COLO668 (cell line): ENCODE measurements around the gene C1QTNF7.

Experiments used
- DNase-seq: peaks from one replicate; lab custom pipeline; 2025; ENCODE audit not compliant: unreplicated experiment; lab: John Stamatoyannopoulos, UW

The C1QTNF7 gene

DNA sequence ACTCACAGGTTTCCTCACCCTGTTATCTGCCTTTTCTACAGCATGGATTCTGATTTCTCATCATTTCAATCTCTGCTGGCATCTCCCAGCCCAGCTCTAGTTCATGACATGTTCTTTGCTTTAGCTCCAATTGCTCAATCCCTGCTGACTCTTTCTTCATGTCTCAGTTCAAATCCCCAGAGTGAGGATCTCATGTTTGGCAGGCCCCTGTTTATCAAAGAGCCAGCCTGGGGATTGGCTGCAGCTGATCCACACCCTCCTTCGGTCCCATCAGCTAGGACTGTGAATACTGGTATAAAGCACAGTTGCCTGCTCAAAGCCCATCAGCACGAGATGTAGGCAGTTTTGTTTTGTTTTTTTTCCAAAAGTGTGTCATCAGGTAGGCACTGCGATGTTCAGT is 27.5 kb downstream of the C1QTNF7 start:
- DNase-seq = no peak

DNA sequence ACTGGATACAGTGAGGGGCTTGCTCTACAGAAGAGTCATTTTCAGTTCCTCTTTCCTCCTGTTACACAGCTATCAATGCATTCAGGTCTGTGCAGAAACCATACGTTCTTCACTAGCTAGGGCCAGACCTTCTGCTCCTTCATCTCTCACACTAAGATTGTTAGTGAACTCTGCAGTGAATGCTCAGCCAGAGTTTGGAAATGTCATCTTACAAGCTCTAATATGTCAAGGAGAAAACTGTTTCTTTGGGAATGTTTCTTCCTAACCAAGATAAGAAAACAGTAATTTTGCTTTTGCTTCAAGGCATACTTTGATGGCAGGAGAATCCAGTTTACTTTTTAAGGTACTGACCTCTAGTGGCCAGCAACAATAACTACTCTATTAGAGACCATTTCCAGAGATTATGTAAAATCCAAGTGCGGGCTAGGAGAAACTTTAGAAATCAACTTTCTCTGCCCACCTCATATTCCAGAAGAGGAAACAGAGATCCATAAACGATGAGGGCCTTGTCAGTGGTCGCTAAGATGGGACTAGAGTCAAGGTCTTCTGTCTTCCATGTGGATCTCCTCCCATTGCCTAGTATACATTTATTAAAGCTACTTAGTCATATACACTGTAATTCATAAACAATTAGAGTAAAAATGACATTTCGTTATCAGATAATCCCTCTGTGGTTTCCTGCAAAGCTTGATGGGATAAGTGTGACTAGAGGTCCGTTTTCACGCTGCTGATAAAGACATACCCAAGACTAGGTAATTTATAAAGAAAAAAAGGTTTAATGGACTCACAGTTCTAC is 29.8 kb downstream of the C1QTNF7 start:
- DNase-seq = no peak

- DNase-seq = no peak
Measured at GRCh38 chr4:15458616-15459015, 30.8 kb downstream of the C1QTNF7 start.

- DNase-seq = no peak
Measured at GRCh38 chr4:15459706-15460105, 31.9 kb downstream of the C1QTNF7 start.

DNA sequence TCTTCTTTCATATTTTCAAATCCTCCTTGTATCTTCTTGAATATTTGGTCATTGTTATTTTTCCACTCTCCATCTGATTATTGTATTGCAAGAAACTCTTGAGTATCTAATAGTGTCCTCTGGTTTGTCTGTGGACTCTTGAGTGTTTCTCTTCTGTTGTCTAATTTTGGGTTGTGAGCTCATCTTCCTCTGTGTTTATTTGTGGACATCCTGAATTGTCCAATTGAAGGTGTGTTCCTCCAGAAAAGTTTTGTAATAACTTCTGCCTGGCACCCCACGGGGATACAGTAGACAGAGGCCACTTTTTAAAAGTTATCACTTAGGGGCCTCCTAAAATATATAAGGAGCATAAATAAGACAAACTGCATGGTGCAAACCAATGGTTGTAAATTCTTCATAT is 38.8 kb downstream of the C1QTNF7 start:
- DNase-seq = no peak

GRCh38 chr4:15469402-15470127 is 41.7 kb downstream of the C1QTNF7 start, which contains the start of gene CC2D2A:
TSS of gene CC2D2A (plus strand) at chr4:15469882. CDS start at chr4:15475933, 6,051 bp downstream.
- no peak for DNase-seq

DNA sequence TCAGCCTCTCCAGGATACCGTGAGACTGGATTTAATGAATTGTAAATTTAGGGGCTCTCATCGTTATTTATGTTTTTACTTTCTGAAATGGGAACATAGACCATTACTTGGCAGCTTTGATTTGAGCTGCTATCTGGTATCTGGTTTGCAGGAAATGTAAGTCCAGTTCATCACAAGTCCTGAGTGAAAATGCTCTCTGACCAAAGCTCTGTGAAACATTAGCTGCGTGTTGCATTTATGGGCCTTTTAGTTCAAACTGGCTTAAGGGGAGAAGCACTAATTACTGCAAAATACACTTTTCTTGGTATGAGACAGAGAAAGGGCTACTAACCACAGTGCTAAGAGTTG is 42.3 kb downstream of the C1QTNF7 start:
- no peak for DNase-seq

DNA sequence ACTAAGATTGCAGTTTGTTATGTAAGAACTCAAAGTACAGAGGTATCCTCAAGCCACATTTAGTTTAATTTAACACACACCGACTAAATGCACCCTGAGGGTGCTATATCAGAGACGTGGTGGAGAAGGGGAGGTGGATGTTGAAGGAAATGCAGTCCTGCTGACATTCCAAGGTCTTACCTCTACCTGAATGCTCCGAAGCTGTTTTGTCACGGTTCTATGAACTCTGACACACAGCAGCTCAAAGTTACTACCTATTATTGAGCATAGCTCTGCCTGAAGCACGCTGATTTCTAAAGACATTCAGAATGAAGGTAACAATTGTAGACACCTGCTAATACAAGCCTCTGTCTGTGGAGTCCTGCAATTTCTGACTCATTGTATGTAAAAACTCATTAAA is 48.6 kb downstream of the C1QTNF7 start:
- DNase-seq = no peak

GRCh38 chr4:15478724-15479088 is 50.9 kb downstream of the C1QTNF7 start:
- no peak for DNase-seq

DNA sequence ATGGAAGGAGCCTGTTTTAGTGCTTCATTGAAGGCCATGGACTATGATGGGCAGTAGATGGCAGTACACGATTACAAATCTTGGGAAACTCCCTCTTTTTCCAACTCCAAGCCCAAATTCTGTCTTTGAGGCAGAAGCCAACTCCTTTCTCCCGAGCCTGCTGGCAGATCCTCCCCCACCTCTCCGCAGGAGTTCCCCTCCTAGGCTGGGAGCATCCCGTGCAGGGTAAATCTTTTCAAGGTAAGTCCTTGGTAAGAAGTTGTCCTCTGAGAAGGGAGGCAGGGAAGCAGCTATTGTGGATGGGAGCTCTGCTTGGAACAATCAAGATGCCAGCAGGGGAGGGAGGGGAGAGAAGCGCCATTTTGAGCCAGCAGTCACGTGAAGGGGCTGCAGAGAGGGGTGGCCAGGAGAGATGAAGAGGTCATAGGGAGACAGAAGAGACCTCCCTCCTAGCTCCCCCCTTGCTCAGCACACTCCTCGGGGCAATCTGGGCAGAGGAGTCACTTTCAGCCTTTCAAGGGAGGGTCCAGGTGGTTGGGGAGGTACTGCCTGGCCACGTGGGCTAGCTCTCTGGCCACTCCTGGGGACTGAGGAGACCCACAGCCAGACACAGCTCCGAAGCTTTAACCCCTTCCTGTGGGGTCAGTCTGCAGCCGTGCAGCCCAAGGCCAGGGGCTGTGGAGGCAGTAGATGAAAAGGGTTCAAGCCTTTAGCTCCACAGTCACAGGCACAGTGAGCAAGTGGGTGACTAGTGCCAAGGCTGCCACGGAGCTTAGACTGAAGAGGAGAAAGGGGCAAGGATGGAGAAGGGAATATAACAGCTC is 51.5 kb downstream of the C1QTNF7 start:
- peak; percentile 3 for DNase-seq

DNA sequence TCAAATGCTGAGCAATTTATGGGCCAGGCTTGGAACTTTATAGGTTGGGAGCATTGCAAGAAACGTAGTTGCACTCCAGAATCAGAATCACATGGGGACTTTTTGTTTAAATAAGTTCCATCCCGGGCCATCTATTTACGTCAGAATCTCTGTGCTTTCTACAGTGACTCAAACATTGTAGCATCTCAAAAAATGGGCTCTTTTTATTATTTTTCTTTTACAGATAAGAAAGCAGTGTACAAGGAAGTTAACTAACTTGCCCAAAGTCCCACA is 52.0 kb downstream of the C1QTNF7 start:
- DNase-seq = no peak

- no peak for DNase-seq
Measured at GRCh38 chr4:15481961-15482745, 54.3 kb downstream of the C1QTNF7 start.

- DNase-seq = no peak
Measured at GRCh38 chr4:15482842-15483241, 55.0 kb downstream of the C1QTNF7 start.

GRCh38 chr4:15488136-15488535 is 60.3 kb downstream of the C1QTNF7 start:
- no peak for DNase-seq

- DNase-seq = no peak
Measured at GRCh38 chr4:15488658-15489470, 61.0 kb downstream of the C1QTNF7 start.

DNA sequence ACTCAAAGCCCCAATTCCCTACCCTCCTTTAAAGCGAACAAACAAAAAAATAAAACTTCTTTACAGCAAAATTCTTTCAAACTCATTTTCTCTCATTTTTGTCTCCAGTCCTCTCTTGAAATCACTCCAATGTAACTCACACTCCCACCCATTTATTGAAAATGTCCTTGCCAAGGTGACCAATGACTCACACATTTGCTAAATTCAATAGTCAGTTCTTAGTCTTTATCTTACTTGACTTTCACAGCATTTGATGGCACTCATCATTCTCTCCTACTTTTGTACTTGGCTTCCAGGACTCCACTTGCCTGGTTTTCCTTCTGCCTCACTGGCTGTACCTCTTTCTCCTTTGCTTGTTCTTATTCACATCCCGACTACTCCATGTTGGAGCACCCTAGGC is 61.7 kb downstream of the C1QTNF7 start:
- DNase-seq = no peak

DNA sequence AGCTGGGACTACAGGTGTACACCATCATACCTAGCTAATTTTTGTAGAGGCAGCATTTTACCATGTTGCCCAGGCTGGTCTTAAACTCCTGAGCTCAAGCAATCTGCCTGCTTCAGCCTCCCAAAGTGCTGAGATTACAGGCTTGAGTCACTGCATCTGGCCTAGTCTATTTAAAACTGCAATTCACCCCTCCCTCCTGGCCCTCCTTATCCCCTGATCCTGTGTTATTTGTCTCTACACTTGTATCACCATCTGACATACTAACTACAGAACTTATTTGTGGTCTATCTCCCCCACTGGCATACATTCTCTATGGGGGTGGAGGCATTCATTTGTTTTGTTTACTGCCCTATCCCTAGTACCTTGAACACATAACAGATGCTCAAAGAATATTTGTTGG is 65.6 kb downstream of the C1QTNF7 start:
- DNase-seq = no peak

GRCh38 chr4:15495621-15496020 is 67.8 kb downstream of the C1QTNF7 start:
- DNase-seq = no peak
